Panc1 (cell line): ENCODE results near the gene MUS81. TPM values are rescaled to one million over a fixed set of nuclear protein-coding genes. Genes with fewer than 3 reads are reported as not detected.

Experiments used
- ATAC-seq: fragments of 200-7000 bp; cut with Tn5 transposase; 2 replicates; pipeline ENCODE4 v1.9.1; 2020; ENCODE audit warnings: mild to moderate bottlenecking, moderate library complexity
- BruUV-seq: library from RNA; stranded (reverse); fragments of 400-500 nt; replicated peaks from 2 replicates; lab custom pipeline; 2021; lab: Mats Ljungman, UMichigan
- CTCF ChIA-PET: fragments of 300-600 bp; sonication (Branson Sonifier 250); formaldehyde crosslinking; loops from one replicate; lab custom pipeline; 2022; ENCODE audit warnings: antibody characterized with exemption; lab: Charles Lee
- POLR2A ChIA-PET: fragments of 300-600 bp; sonication (Branson Sonifier 250); formaldehyde crosslinking; loops from one replicate; lab custom pipeline; 2022; ENCODE audit warnings: antibody characterized with exemption; lab: Charles Lee
- DNase-seq: peaks from one replicate; pipeline ENCODE4 v3.0.0-alpha.2; 2010; ENCODE audit warnings: low read depth, low spot score
- H3K27ac ChIP-seq: 2 replicates; pipeline ENCODE4 v1.5.1; 2011; ENCODE audit warnings: mild to moderate bottlenecking, low read length, inconsistent platforms
- H3K27me3 ChIP-seq: fragments of 200-500 bp; sonication (Bioruptor generic); 2 replicates; pipeline ENCODE4 v1.6.0; 2014; ENCODE audit warnings: low read length, inconsistent platforms; ENCODE audit not compliant: control insufficient read depth, insufficient read depth
- H3K36me3 ChIP-seq: fragments of 200-500 bp; sonication (Bioruptor generic); 2 replicates; pipeline ENCODE4 v1.5.1; 2014; ENCODE audit warnings: inconsistent platforms, mild to moderate bottlenecking, low read length, moderate library complexity; ENCODE audit not compliant: control insufficient read depth, insufficient read depth
- H3K4me1 ChIP-seq: 2 replicates; pipeline ENCODE4 v1.5.1; 2011; ENCODE audit warnings: inconsistent platforms, mild to moderate bottlenecking, low read length, moderate library complexity; ENCODE audit not compliant: control insufficient read depth, insufficient read depth
- H3K4me3 ChIP-seq, 2 experiments: 2 replicates each; pipeline ENCODE4 v1.5.1; 2011 to 2012; ENCODE audit warnings: low read depth in 2 of 2, low read length in 2 of 2, mild to moderate bottlenecking in 2 of 2, inconsistent platforms in 1 of 2, moderate library complexity in 1 of 2
- H3K9me3 ChIP-seq: fragments of 200-500 bp; sonication (Bioruptor generic); 2 replicates; pipeline ENCODE4 v1.5.1; 2014; ENCODE audit warnings: low read depth, mild to moderate bottlenecking, inconsistent platforms, low read length, moderate library complexity; ENCODE audit not compliant: control insufficient read depth, insufficient read depth
- CTCF ChIP-seq: fragments of 450-650 bp; IDR thresholded peaks from 2 replicates; pipeline ENCODE4 v1.5.1; 2017; ENCODE audit warnings: mild to moderate bottlenecking
- POLR2AphosphoS5 ChIP-seq: IDR thresholded peaks from 2 replicates; pipeline ENCODE4 v1.6.1; 2012; ENCODE audit warnings: mild to moderate bottlenecking, low read depth, low read length, moderate library complexity
- SIN3A ChIP-seq: IDR thresholded peaks from 2 replicates; pipeline ENCODE4 v1.6.1; 2012; ENCODE audit warnings: low read depth, mild to moderate bottlenecking, low read length, moderate library complexity, borderline replicate concordance; ENCODE audit not compliant: insufficient read depth
- TCF7L2 ChIP-seq: IDR thresholded peaks from 2 replicates; pipeline ENCODE4 v1.6.1; 2011; ENCODE audit warnings: mild to moderate bottlenecking, low read depth, low read length, inconsistent platforms
- in situ Hi-C: cut with HindIII; loops from 2 replicates; pipeline ENCODE4 v1.10.0; 2016; ENCODE audit warnings: low sequenced_read_pairs, low pct_unique_long_range_greater_than_20kb
- intact Hi-C: fragments of 100-400 bp; cut with micrococcal nuclease; formaldehyde crosslinking; loops from one replicate; pipeline ENCODE4 v1.10.0; 2022; ENCODE audit not compliant: unreplicated experiment
- total RNA-seq: library from RNA; stranded (reverse); gene quantifications from one replicate; pipeline ENCODE4 v1.2.1, GENCODE V29; 2021; ENCODE audit not compliant: unreplicated experiment
- TF ChIP-seq, protein P1 (sequence below), 2 experiments: IDR thresholded peaks; 2 replicates each; pipeline ENCODE4 v1.6.1; 2011 to 2012; ENCODE audit warnings: low read depth in 2 of 2, control low read depth in 1 of 2, low read length in 1 of 2, mild to moderate bottlenecking in 1 of 2, moderate library complexity in 1 of 2; ENCODE audit not compliant: insufficient read depth in 1 of 2

The MUS81 gene
- total RNA-seq, 1 experiment from 2014 or later = 140 TPM

DNA sequence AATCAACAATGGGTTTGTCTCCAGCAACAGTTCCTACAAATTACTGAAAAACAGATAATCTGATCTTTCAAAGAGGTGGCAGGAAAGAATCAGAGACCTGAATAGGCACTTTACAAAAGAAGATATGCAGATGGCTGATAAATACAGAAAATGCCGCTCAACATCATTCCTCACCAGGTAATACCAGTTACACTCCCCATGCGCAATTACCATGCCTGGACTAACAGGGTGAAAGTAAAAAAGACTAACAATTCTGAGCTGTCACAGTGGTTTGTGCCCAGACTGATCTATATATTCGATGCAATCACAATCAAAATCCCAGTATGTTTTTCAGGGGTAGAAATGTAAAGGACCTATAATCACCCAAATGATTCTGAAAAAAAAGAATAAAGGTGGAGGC is 16.4 kb upstream of the MUS81 start:
- DNase-seq = no peak
- ChIA-PET POLR2A (no interaction called here), CTCF (no interaction called here)
- intact Hi-C loops = no loop called here
- BruUV-seq = no TSS peak
- Histone ChIP-seq H3K27me3 (no peaks in the 10 kb centered on the region), H3K9me3 (no peaks in the 10 kb centered on the region), H3K36me3 (no peaks in the 10 kb centered on the region), H3K4me1 (no peaks in the 10 kb centered on the region), H3K27ac (no peak overlapping the region), H3K4me3 (no peak overlapping the region)
- no peak for TF ChIP-seq SIN3A
- no peak for TF ChIP-seq CTCF
- TF ChIP-seq POLR2AphosphoS5 = no peak
- TF ChIP-seq TCF7L2 = no peak
- TF ChIP-seq, protein P1, sequence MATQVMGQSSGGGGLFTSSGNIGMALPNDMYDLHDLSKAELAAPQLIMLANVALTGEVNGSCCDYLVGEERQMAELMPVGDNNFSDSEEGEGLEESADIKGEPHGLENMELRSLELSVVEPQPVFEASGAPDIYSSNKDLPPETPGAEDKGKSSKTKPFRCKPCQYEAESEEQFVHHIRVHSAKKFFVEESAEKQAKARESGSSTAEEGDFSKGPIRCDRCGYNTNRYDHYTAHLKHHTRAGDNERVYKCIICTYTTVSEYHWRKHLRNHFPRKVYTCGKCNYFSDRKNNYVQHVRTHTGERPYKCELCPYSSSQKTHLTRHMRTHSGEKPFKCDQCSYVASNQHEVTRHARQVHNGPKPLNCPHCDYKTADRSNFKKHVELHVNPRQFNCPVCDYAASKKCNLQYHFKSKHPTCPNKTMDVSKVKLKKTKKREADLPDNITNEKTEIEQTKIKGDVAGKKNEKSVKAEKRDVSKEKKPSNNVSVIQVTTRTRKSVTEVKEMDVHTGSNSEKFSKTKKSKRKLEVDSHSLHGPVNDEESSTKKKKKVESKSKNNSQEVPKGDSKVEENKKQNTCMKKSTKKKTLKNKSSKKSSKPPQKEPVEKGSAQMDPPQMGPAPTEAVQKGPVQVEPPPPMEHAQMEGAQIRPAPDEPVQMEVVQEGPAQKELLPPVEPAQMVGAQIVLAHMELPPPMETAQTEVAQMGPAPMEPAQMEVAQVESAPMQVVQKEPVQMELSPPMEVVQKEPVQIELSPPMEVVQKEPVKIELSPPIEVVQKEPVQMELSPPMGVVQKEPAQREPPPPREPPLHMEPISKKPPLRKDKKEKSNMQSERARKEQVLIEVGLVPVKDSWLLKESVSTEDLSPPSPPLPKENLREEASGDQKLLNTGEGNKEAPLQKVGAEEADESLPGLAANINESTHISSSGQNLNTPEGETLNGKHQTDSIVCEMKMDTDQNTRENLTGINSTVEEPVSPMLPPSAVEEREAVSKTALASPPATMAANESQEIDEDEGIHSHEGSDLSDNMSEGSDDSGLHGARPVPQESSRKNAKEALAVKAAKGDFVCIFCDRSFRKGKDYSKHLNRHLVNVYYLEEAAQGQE (IDR thresholded peaks at IDR 0.05; ENCODE audit: insufficient read depth in 1 of 2, low read depth in 2 of 2, low read length in 1 of 2) = no peak
- in situ Hi-C loops = no loop called here
- ATAC-seq = no peak

- H3K4me1 ChIP-seq = 0 out of 2 replicates have a peak, but pooled peaks cover 3% of the 10 kb centered on the region
- TF ChIP-seq TCF7L2 (no peak), POLR2AphosphoS5 (no peak), CTCF (no peak), SIN3A (no peak)
- TF ChIP-seq, protein P1 (IDR thresholded peaks at IDR 0.05; ENCODE audit: insufficient read depth in 1 of 2, low read depth in 2 of 2, low read length in 1 of 2) = no peak
- no peak overlapping the region for H3K4me3 ChIP-seq
- H3K27me3 ChIP-seq = no peaks in the 10 kb centered on the region
- no peaks in the 10 kb centered on the region for H3K36me3 ChIP-seq
- BruUV-seq = no TSS peak
- intact Hi-C loops (no loop called here), in situ Hi-C loops (no loop called here)
- ChIA-PET POLR2A (interaction anchor here (0.6 to 0.7 kb wide), 2 partner anchors 22 to 127 kb away, joined by 3 to 16 read pairs; no protein-coding TSS in a partner anchor), CTCF (interaction anchor here (0.7 kb wide), 1 partner anchor 185 kb away, joined by 3 read pairs; no protein-coding TSS in a partner anchor)
- DNase-seq (no peak), ATAC-seq (no peak)
- H3K27ac ChIP-seq = no peak overlapping the region
- H3K9me3 ChIP-seq = no peaks in the 10 kb centered on the region
Measured at GRCh38 chr11:65844231-65844872, 15.9 kb upstream of the MUS81 start.
